ENCODE results near the gene EPN3.
A peak's percentile ranks its signal among the peaks of the same experiment; 100 is the strongest.

EPN3 gene

GRCh38 chr17:50575581-50576210, 43.2 kb downstream of the EPN3 start:
- Mint-ChIP-seq H3K4me1 (peaks cover 4% of the 10 kb centered on the region), H3K4me3 (no peak overlapping the region), H3K36me3 (no peaks in the 10 kb centered on the region), H3K27ac (no peak overlapping the region), H3K9me3 (no peaks in the 10 kb centered on the region)
- DNase-seq (ENCODE audit: low spot score in 2 of 2) = no peak
- no peak for ATAC-seq

GRCh38 chr17:50576864-50577263, 44.3 kb downstream of the EPN3 start:
- DNase-seq (ENCODE audit: low spot score in 2 of 2) = no peak
- H3K27ac Mint-ChIP-seq = no peak overlapping the region
- H3K9me3 Mint-ChIP-seq = no peaks in the 10 kb centered on the region
- peaks cover 2% of the 10 kb centered on the region for H3K4me1 Mint-ChIP-seq
- no peak for ATAC-seq
- H3K4me3 Mint-ChIP-seq = no peak overlapping the region
- no peaks in the 10 kb centered on the region for H3K36me3 Mint-ChIP-seq

GRCh38 chr17:50577451-50577954, 45.0 kb downstream of the EPN3 start:
- ATAC-seq = no peak
- Mint-ChIP-seq H3K27ac (no peak overlapping the region), H3K4me1 (no peaks in the 10 kb centered on the region), H3K36me3 (no peaks in the 10 kb centered on the region), H3K9me3 (no peaks in the 10 kb centered on the region), H3K4me3 (no peak overlapping the region)
- no peak for DNase-seq (ENCODE audit: low spot score in 2 of 2)

GRCh38 chr17:50578173-50578572, 45.6 kb downstream of the EPN3 start:
- H3K36me3 Mint-ChIP-seq = no peaks in the 10 kb centered on the region
- H3K4me3 Mint-ChIP-seq = no peak overlapping the region
- ATAC-seq (no peak), DNase-seq (ENCODE audit: low spot score in 2 of 2) (no peak)
- no peaks in the 10 kb centered on the region for H3K4me1 Mint-ChIP-seq
- no peaks in the 10 kb centered on the region for H3K9me3 Mint-ChIP-seq
- H3K27ac Mint-ChIP-seq = no peak overlapping the region

- ATAC-seq = no peak
- DNase-seq (ENCODE audit: low spot score in 2 of 2) = no peak
- Mint-ChIP-seq H3K4me3 (no peak overlapping the region), H3K27ac (no peak overlapping the region), H3K9me3 (no peaks in the 10 kb centered on the region), H3K36me3 (no peaks in the 10 kb centered on the region), H3K4me1 (no peaks in the 10 kb centered on the region)
Measured at GRCh38 chr17:50579399-50579798, 46.9 kb downstream of the EPN3 start.

- no peak overlapping the region for H3K27ac Mint-ChIP-seq
- ATAC-seq (no peak), DNase-seq (ENCODE audit: low spot score in 2 of 2) (no peak)
- H3K9me3 Mint-ChIP-seq = no peaks in the 10 kb centered on the region
- H3K4me3 Mint-ChIP-seq = no peak overlapping the region
- H3K4me1 Mint-ChIP-seq = no peaks in the 10 kb centered on the region
- no peaks in the 10 kb centered on the region for H3K36me3 Mint-ChIP-seq
Measured at GRCh38 chr17:50580646-50581045, 48.1 kb downstream of the EPN3 start.

GRCh38 chr17:50581316-50581715, 48.8 kb downstream of the EPN3 start:
- Mint-ChIP-seq H3K27ac (no peak overlapping the region), H3K4me3 (no peak overlapping the region), H3K36me3 (no peaks in the 10 kb centered on the region), H3K9me3 (no peaks in the 10 kb centered on the region), H3K4me1 (no peaks in the 10 kb centered on the region)
- DNase-seq (ENCODE audit: low spot score in 2 of 2) (no peak), ATAC-seq (no peak)

GRCh38 chr17:50582741-50583140, 50.2 kb downstream of the EPN3 start:
- Mint-ChIP-seq H3K36me3 (no peaks in the 10 kb centered on the region), H3K4me1 (no peaks in the 10 kb centered on the region), H3K27ac (no peak overlapping the region), H3K4me3 (no peak overlapping the region), H3K9me3 (no peaks in the 10 kb centered on the region)
- DNase-seq (ENCODE audit: low spot score in 2 of 2) (no peak), ATAC-seq (no peak)

GRCh38 chr17:50583641-50584040, 51.1 kb downstream of the EPN3 start:
- H3K9me3 Mint-ChIP-seq = no peaks in the 10 kb centered on the region
- no peak for DNase-seq (ENCODE audit: low spot score in 2 of 2)
- no peaks in the 10 kb centered on the region for H3K4me1 Mint-ChIP-seq
- no peaks in the 10 kb centered on the region for H3K36me3 Mint-ChIP-seq
- peak overlapping the region; percentile 38 for H3K27ac Mint-ChIP-seq
- no peak for ATAC-seq
- no peak overlapping the region for H3K4me3 Mint-ChIP-seq

GRCh38 chr17:50584116-50584515, 51.6 kb downstream of the EPN3 start:
- H3K4me3 Mint-ChIP-seq = no peak overlapping the region
- DNase-seq (ENCODE audit: low spot score in 2 of 2) = no peak
- H3K9me3 Mint-ChIP-seq = no peaks in the 10 kb centered on the region
- ATAC-seq = no peak
- peak overlapping the region; percentile 38 for H3K27ac Mint-ChIP-seq
- no peaks in the 10 kb centered on the region for H3K36me3 Mint-ChIP-seq
- no peaks in the 10 kb centered on the region for H3K4me1 Mint-ChIP-seq

GRCh38 chr17:50584749-50585148, 52.2 kb downstream of the EPN3 start:
- Mint-ChIP-seq H3K27ac (no peak overlapping the region), H3K4me1 (no peaks in the 10 kb centered on the region), H3K36me3 (no peaks in the 10 kb centered on the region), H3K9me3 (no peaks in the 10 kb centered on the region), H3K4me3 (no peak overlapping the region)
- no peak for DNase-seq (ENCODE audit: low spot score in 2 of 2)
- no peak for ATAC-seq

- no peaks in the 10 kb centered on the region for H3K4me1 Mint-ChIP-seq
- no peak for DNase-seq (ENCODE audit: low spot score in 2 of 2)
- H3K9me3 Mint-ChIP-seq = no peaks in the 10 kb centered on the region
- H3K36me3 Mint-ChIP-seq = no peaks in the 10 kb centered on the region
- peak overlapping the region; percentile 26 for H3K27ac Mint-ChIP-seq
- no peak for ATAC-seq
- no peak overlapping the region for H3K4me3 Mint-ChIP-seq
Measured at GRCh38 chr17:50585346-50585745, 52.8 kb downstream of the EPN3 start.

- H3K27ac Mint-ChIP-seq = peak overlapping the region; percentile 26
- no peaks in the 10 kb centered on the region for H3K36me3 Mint-ChIP-seq
- ATAC-seq (no peak), DNase-seq (ENCODE audit: low spot score in 2 of 2) (no peak)
- no peak overlapping the region for H3K4me3 Mint-ChIP-seq
- H3K9me3 Mint-ChIP-seq = no peaks in the 10 kb centered on the region
- H3K4me1 Mint-ChIP-seq = no peaks in the 10 kb centered on the region
Measured at GRCh38 chr17:50585891-50586290, 53.4 kb downstream of the EPN3 start.

- H3K4me1 Mint-ChIP-seq = no peaks in the 10 kb centered on the region
- no peaks in the 10 kb centered on the region for H3K9me3 Mint-ChIP-seq
- no peak overlapping the region for H3K4me3 Mint-ChIP-seq
- ATAC-seq (no peak), DNase-seq (ENCODE audit: low spot score in 2 of 2) (no peak)
- H3K27ac Mint-ChIP-seq = no peak overlapping the region
- H3K36me3 Mint-ChIP-seq = no peaks in the 10 kb centered on the region
Measured at GRCh38 chr17:50586421-50587247, 54.1 kb downstream of the EPN3 start.

GRCh38 chr17:50587571-50587970, 55.0 kb downstream of the EPN3 start:
- Mint-ChIP-seq H3K4me1 (no peaks in the 10 kb centered on the region), H3K27ac (no peak overlapping the region), H3K4me3 (no peak overlapping the region), H3K36me3 (no peaks in the 10 kb centered on the region), H3K9me3 (no peaks in the 10 kb centered on the region)
- DNase-seq (ENCODE audit: low spot score in 2 of 2) (no peak), ATAC-seq (no peak)

GRCh38 chr17:50588391-50589049, 56.0 kb downstream of the EPN3 start:
- no peak for ATAC-seq
- Mint-ChIP-seq H3K36me3 (no peaks in the 10 kb centered on the region), H3K4me1 (no peaks in the 10 kb centered on the region), H3K4me3 (no peak overlapping the region), H3K9me3 (no peaks in the 10 kb centered on the region), H3K27ac (no peak overlapping the region)
- no peak for DNase-seq (ENCODE audit: low spot score in 2 of 2)

Data from stimulated activated effector memory CD8-positive, alpha-beta T cell treated with anti-CD3 and anti-CD28 coated beads, Interleukin-12 subunit alpha, Interleukin-12 subunit beta, amount 100 ng/mL, for 72 hours (primary cell).